Measurements from ENCODE around the gene TCIRG1. TPM values are rescaled to one million over a fixed set of nuclear protein-coding genes. Genes with fewer than 3 reads are reported as not detected.

Gene TCIRG1
- total and polyA plus RNA-seq, 5 experiments from 2014 or later = 19.9 to 164 (median 24.2) TPM

DNA sequence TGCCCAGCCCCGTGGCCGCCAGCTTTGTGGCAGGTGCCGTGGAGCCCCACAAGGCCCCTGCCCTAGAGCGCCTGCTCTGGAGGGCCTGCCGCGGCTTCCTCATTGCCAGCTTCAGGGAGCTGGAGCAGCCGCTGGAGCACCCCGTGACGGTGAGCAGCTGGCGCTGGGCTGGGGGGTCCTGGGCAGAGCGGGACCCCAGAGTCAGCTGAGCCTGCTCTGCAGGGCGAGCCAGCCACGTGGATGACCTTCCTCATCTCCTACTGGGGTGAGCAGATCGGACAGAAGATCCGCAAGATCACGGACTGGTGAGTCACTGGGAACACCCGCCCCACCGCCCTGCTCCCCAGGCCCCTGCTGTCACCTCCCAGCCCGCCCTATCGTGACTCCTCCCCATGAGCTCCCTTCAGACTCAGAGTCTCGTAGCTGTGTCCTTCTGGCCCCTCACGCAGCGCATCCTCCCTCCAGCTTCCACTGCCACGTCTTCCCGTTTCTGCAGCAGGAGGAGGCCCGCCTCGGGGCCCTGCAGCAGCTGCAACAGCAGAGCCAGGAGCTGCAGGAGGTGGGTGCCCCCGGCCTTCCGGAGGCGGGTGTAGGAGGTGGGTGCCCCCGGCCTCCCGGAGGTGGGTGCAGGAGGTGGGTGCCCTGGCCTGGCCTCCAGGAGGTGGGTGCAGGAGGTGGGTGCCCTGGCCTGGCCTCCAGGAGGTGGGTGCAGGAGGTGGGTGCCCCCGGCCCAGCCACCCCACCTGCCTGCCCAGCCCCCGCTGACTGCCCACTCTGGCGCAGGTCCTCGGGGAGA is 4.7 kb downstream of the TCIRG1 start:
- H3K36me3 Mint-ChIP-seq = peaks cover 0 to 17% (median 0%) of the 10 kb centered on the region in 3 donors
- peaks cover 9 to 25% (median 19%) of the 10 kb centered on the region in 4 donors for H3K4me1 Mint-ChIP-seq
- H3K4me3 Mint-ChIP-seq = no peak overlapping the region
- DNase-seq = peak in 1 of 10 donors; percentile 50
- POLR2A ChIA-PET = no interaction called here
- ATAC-seq = no peak
- no peaks in the 10 kb centered on the region for H3K9me3 Mint-ChIP-seq
- no peaks in the 10 kb centered on the region for H3K27me3 Mint-ChIP-seq
- no peak overlapping the region for H3K27ac Mint-ChIP-seq

- POLR2A ChIA-PET = no interaction called here
These were observed 5.5 kb downstream of the TCIRG1 start for GRCh38 chr11:68044145-68044813.

GRCh38 chr11:68044898-68045351 is 6.1 kb downstream of the TCIRG1 start:
- DNase-seq = peak in 1 of 10 donors; percentile 51
- Mint-ChIP-seq H3K27me3 (no peaks in the 10 kb centered on the region), H3K4me1 (peaks cover 7 to 16% (median 15%) of the 10 kb centered on the region in 4 donors), H3K36me3 (peaks cover 0 to 23% (median 0%) of the 10 kb centered on the region in 3 donors), H3K27ac (no peak overlapping the region), H3K4me3 (no peak overlapping the region), H3K9me3 (no peaks in the 10 kb centered on the region)
- no peak for ATAC-seq
- POLR2A ChIA-PET = no interaction called here

More at GRCh38 chr11:68044145-68044813, 5.5 kb downstream of the TCIRG1 start:
- Mint-ChIP-seq H3K27me3 (no peaks in the 10 kb centered on the region), H3K4me1 (peaks cover 9 to 22% (median 18%) of the 10 kb centered on the region in 4 donors), H3K36me3 (peaks cover 0 to 23% (median 0%) of the 10 kb centered on the region in 3 donors), H3K4me3 (no peak overlapping the region), H3K27ac (peak overlapping the region in 1 of 10 donors; percentile 25), H3K9me3 (no peaks in the 10 kb centered on the region)
- DNase-seq (peak in 1 of 10 donors; percentile 52), ATAC-seq (no peak)

DNA sequence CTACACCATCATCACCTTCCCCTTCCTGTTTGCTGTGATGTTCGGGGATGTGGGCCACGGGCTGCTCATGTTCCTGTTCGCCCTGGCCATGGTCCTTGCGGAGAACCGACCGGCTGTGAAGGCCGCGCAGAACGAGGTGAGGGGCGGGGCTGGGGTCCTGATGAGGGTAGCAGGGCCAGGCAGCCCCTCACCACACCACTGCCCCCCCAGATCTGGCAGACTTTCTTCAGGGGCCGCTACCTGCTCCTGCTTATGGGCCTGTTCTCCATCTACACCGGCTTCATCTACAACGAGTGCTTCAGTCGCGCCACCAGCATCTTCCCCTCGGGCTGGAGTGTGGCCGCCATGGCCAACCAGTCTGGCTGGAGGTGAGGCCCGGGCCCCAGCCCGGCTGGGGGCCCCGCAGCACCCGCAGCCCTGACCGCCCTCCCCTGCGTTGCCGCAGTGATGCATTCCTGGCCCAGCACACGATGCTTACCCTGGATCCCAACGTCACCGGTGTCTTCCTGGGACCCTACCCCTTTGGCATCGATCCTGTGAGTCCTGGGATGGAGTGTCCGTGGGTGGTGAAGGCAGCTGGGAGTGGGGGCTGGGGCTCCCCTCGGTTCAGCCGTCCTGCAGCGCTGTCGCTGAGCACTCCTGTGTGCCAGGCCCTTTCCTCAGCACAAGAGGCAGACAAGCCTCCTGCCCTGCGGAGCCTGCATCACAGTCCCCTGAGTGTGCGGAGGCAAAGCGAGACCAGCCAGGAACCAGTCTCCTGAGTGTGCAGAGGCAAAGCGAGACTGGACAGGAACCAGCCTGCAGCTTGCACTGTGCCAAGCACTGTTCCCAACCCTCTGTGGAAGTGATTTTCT is 8.8 kb downstream of the TCIRG1 start:
- no peaks in the 10 kb centered on the region for H3K4me1 Mint-ChIP-seq
- no peak overlapping the region for H3K27ac Mint-ChIP-seq
- no peak for ATAC-seq
- no peaks in the 10 kb centered on the region for H3K9me3 Mint-ChIP-seq
- DNase-seq = no peak
- H3K27me3 Mint-ChIP-seq = no peaks in the 10 kb centered on the region
- POLR2A ChIA-PET = interaction anchor here (0.5 to 1.1 kb wide), 3 partner anchors 8 to 448 kb away, joined by 3 to 4 read pairs (median 3); partner anchors contain the start of gene TCIRG1
- no peak overlapping the region for H3K4me3 Mint-ChIP-seq
- H3K36me3 Mint-ChIP-seq = peaks cover 0 to 33% (median 0%) of the 10 kb centered on the region in 3 donors

DNA sequence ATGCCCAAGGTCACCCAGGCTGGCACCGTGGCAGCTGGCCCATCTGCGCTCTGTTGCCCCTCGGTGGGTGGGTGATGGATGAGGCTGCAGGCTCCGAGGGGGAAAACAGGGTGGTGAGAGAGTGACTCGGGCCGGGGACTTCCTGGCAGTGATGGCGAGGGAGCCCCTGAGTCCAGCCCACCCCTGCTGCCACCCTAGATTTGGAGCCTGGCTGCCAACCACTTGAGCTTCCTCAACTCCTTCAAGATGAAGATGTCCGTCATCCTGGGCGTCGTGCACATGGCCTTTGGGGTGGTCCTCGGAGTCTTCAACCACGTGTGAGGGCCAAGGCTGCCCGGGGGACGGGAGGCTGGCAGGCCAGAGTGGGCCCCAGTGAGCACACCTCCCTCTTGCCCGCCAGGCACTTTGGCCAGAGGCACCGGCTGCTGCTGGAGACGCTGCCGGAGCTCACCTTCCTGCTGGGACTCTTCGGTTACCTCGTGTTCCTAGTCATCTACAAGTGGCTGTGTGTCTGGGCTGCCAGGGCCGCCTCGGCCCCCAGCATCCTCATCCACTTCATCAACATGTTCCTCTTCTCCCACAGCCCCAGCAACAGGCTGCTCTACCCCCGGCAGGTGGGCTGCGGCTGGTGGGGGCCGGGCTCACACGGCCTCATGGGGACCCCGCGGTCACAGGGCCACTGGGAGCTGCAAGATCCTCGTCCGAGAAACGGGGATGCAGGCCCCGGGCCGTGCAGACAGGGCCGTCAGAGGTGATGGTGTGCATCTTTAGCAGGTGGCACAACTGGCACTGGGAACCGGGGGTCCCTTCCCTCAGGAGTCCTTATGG is 10.1 kb downstream of the TCIRG1 start:
- POLR2A ChIA-PET = interaction anchor here (1.0 kb wide), 1 partner anchor 9 kb away, joined by 3 read pairs; no protein-coding TSS in a partner anchor

GRCh38 chr11:68049509-68050370 is 10.9 kb downstream of the TCIRG1 start:
- Mint-ChIP-seq H3K27me3 (no peaks in the 10 kb centered on the region), H3K36me3 (peaks cover 0 to 32% (median 0%) of the 10 kb centered on the region in 3 donors), H3K9me3 (no peaks in the 10 kb centered on the region), H3K27ac (no peak overlapping the region), H3K4me1 (no peaks in the 10 kb centered on the region), H3K4me3 (no peak overlapping the region)
- POLR2A ChIA-PET = no interaction called here
- ATAC-seq (no peak), DNase-seq (no peak)

More for the DNA sequence above, 10.1 kb downstream of the TCIRG1 start:
- Mint-ChIP-seq H3K27me3 (no peaks in the 10 kb centered on the region), H3K4me1 (no peaks in the 10 kb centered on the region), H3K27ac (no peak overlapping the region), H3K4me3 (no peak overlapping the region), H3K36me3 (peaks cover 0 to 36% (median 0%) of the 10 kb centered on the region in 3 donors), H3K9me3 (no peaks in the 10 kb centered on the region)
- ATAC-seq (no peak), DNase-seq (peak in 1 of 10 donors; percentile 53)

DNA sequence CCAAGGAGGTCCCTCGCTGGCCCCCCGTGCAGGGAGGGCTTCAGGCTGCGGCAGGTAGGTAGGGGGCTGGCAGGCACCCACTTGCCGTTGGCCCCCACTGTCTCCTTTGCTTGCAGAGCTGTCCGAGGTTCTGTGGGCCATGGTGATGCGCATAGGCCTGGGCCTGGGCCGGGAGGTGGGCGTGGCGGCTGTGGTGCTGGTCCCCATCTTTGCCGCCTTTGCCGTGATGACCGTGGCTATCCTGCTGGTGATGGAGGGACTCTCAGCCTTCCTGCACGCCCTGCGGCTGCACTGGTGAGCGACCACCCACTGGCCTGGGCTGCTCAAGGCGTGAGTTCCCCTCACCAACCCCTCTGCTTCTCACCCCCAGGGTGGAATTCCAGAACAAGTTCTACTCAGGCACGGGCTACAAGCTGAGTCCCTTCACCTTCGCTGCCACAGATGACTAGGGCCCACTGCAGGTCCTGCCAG is 11.6 kb downstream of the TCIRG1 start:
- no peak for DNase-seq
- H3K27me3 Mint-ChIP-seq = no peaks in the 10 kb centered on the region
- no peaks in the 10 kb centered on the region for H3K9me3 Mint-ChIP-seq
- no peak overlapping the region for H3K4me3 Mint-ChIP-seq
- no peaks in the 10 kb centered on the region for H3K4me1 Mint-ChIP-seq
- no peak overlapping the region for H3K27ac Mint-ChIP-seq
- no peak for ATAC-seq
- H3K36me3 Mint-ChIP-seq = peaks cover 0 to 31% (median 0%) of the 10 kb centered on the region in 3 donors
- POLR2A ChIA-PET = no interaction called here

DNA sequence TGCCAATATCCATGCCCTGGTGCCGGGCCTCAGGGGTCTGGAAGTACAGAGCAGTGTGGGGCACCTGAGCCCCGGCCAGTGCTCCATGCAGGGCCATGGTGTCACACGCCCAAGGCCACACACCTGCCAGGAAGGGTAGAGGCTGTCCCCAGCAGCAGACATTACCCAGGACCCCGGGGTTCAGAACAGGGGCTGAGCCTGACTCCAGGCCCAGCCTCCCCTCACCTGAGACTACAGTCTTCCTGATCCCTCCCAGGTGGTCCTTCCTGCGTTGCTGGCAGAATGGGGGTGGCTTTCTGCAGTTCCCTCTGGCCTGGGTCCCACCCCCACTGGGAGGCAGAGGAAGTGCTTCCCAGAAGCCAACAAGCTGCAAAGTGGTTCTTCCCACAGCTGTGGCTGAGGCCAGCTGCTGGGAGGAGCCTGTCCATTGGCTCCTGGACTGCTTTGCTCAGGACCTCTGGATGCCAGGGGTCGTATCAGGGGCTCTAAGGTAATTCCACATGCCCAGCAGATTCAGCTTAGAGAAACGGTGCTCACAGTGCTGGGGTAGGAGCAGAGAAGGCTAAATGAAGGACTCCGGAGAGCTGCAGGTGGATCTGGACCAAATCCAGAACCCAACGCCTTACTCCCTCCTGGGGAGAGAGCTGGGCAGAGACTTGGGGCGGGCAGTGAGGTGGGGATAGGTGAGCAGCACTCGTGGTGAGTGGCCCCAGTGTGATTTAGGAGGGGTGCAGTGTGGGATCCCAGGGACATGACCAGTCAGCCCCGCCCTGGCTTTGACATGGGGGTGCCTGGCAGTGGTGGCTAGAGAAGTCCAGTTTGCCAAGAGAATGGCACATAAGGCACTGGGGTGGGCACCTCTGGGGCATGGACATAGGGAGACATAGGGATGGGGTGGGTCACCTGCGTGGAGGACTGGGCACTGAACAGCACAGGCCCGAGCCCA is 12.6 kb downstream of the TCIRG1 start:
- ATAC-seq (no peak), DNase-seq (no peak)
- no peaks in the 10 kb centered on the region for H3K4me1 Mint-ChIP-seq
- H3K36me3 Mint-ChIP-seq = peaks cover 0 to 23% (median 0%) of the 10 kb centered on the region in 3 donors
- H3K27me3 Mint-ChIP-seq = no peaks in the 10 kb centered on the region
- H3K9me3 Mint-ChIP-seq = no peaks in the 10 kb centered on the region
- no peak overlapping the region for H3K4me3 Mint-ChIP-seq
- H3K27ac Mint-ChIP-seq = peak overlapping the region in 6 of 10 donors; percentile 19 to 85 (median 70)
- POLR2A ChIA-PET = no interaction called here

DNA sequence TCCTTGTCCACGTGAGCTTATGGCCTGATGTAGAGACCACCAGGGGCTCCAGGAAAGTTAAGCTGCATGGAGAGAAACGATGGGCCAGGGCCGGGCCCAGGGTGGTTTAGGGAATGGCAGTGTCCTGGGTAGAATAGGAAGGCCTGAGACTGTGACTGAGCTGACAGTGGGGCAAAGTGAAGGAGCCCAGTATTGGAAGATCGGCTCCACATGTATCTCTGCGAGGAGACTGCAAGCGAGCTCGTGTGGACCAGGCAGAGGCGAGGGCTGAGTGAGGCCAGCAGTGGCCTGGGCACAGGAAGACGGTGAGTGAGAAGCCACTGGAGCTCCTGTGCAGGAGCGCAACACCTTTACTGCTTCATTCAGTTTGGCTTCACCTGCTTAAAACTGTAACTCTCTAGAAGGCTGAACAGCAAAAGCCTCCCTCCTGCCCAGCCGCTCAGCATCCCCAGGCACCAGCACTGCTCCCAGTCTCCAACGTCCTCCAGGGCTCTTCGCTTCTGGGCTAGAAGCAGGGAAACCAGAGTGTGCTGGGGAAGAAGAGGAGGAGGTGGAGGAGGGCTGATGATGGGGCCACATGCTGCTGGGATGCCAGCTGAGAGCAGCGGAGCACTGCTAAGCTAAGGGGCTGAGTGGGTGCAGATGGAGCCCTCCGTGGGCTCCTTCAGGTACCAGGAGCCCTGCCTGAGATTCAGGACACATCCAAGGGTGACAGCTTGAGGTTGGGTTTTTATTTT is 13.5 kb downstream of the TCIRG1 start:
- Mint-ChIP-seq H3K4me1 (no peaks in the 10 kb centered on the region), H3K27ac (peak overlapping the region in 5 of 10 donors; percentile 14 to 85 (median 31)), H3K27me3 (no peaks in the 10 kb centered on the region), H3K9me3 (no peaks in the 10 kb centered on the region), H3K4me3 (no peak overlapping the region), H3K36me3 (peaks cover 0 to 21% (median 0%) of the 10 kb centered on the region in 3 donors)
- ATAC-seq (no peak), DNase-seq (no peak)
- POLR2A ChIA-PET = interaction anchor here (1.8 kb wide), 1 partner anchor 24 kb away, joined by 4 read pairs; no protein-coding TSS in a partner anchor
